Loucy (cell line): Measurements from ENCODE around the gene MPHOSPH8.

ENCODE experiments used
- CTCF ChIP-seq: fragments of 200-600 bp; sonication (generic); conservative IDR thresholded peaks from 2 replicates; pipeline ENCODE4 v1.5.1; 2014; ENCODE audit warnings: mild to moderate bottlenecking, antibody characterized with exemption, low read length
- EZH2phosphoT487 ChIP-seq: fragments of 200-600 bp; IDR thresholded peaks from 2 replicates; pipeline ENCODE4 v1.6.1; 2018; ENCODE audit warnings: antibody characterized with exemption, mild to moderate bottlenecking, moderate library complexity, borderline replicate concordance

GRCh38 chr13:19685034-19685433 is 51.6 kb downstream of the MPHOSPH8 start:
- TF ChIP-seq CTCF (no peak), EZH2phosphoT487 (no peak)
